ENCODE measurements around the gene SHC2.
A peak's percentile ranks its signal among the peaks of the same experiment; 100 is the strongest.
"Not testable (repeated sequence)": the region's sequence is repeated elsewhere in the genome, so short reads cannot be mapped to it uniquely, and the experiment has no call there.

Gene SHC2

GRCh38 chr19:491146-491741 lies 30.4 kb upstream of the SHC2 start:
- DNase-seq, result no peak

GRCh38 chr19:489418-490196 lies 28.8 kb upstream of the SHC2 start:
- no peak for DNase-seq

GRCh38 chr19:488505-489417 lies 27.9 kb upstream of the SHC2 start:
- DNase-seq, result peak; percentile 96

DNA sequence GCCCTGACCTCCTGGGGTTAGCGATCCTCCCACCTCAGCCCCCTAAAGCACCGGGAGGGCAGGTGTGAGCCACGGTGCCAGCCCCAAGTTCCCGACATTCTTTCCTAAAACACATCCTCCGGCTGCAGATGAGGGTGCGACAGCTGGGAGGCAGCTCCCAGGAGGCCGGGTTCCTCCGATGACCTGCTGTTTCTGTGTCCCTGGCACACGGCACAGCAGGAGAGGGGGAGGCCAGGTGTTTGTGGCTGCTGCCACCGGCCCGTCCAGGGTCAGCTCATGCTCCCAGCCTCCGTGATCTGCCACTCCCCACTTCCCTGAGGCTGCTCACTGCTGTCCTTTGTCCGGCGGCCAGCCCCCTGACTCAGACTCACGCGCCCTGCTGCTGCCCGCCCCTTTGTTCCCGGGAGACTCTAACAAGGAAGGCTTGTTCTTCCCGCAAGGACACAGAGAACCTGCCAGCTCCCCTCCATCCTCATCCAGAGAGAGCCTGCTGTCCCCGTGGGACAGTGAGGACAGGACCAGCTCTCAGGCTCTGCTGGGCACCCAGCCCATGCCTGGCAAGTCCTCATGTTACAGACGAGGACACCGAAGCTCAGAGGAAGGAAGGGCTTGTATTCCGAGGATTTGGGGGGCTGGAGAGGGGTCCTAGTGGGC lies 24.9 kb upstream of the SHC2 start:
- DNase-seq, result no peak

DNA sequence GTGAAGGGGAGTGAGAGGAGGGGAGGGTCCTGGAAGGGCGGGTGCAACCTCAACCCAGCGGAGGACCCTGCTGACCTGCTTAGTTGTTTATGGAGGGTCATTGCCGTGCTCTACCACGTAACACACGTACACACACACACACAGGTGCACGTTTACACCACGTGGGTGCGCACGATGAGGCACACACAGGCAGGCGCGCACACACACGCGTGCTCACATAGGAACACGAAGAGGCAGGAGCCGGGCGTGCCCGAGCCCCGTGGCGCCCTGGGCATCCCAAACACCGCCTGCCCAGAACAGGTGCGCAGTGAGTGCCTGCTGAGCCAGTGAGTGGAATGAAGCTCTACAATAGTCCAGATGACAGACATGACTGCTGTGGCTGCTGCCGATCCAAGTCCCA lies 24.2 kb upstream of the SHC2 start:
- DNase-seq, result no peak

DNA sequence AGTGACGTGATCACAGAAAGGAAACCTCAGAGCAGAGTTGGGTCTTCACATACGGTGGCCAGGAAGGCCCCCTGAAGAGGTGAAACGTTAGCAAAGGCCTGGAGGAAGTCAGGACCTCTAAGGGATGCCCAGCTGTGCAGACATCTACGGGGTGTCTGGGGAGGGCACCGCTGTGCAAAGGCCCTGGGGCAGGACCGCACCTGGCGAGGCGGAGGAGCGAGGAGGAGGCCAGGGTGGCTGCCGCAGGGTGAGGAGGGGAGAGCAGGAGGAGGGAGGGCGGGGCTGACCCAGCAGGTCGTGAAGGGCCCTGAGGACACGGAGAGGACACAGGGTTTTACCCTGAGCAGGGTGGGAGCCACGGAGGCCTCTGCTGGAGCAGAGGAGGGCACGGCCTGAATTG lies 23.7 kb upstream of the SHC2 start:
- DNase-seq, result no peak

DNA sequence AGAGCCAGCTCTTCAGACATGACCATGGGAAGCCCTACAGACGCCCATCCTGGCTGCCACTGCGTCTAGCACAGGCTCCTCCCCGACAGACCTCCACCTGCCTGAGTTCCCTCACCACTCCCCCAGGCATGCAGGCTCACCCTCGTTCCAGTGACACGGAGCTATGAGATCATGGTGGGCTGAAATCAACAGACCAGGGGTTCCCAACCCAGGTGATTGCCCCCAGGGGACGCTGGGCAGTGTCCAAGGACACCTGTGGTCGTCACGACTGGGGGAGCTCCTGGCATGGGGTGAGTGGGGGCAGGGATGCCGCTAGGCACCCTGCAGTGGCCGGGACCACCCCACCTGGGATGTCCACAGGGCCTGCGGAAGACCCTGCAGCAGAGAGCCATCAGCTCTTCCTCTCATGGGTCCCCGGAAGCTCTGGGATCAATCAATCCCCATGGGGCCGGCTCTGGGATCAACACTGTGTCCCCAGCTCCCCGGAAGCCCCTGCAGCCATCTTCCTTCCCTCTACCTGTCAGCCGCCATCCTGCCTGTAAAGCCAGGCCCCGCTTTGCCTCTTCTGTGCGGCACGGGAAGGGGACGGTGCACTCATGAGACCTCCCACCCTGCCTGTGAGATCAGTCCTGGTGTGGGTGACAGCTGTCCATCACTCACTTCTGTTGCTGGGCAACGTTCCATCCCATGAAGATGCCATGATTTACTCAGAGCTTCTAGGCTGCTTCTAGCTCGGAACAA lies 22.7 kb upstream of the SHC2 start:
- DNase-seq, result no peak

DNA sequence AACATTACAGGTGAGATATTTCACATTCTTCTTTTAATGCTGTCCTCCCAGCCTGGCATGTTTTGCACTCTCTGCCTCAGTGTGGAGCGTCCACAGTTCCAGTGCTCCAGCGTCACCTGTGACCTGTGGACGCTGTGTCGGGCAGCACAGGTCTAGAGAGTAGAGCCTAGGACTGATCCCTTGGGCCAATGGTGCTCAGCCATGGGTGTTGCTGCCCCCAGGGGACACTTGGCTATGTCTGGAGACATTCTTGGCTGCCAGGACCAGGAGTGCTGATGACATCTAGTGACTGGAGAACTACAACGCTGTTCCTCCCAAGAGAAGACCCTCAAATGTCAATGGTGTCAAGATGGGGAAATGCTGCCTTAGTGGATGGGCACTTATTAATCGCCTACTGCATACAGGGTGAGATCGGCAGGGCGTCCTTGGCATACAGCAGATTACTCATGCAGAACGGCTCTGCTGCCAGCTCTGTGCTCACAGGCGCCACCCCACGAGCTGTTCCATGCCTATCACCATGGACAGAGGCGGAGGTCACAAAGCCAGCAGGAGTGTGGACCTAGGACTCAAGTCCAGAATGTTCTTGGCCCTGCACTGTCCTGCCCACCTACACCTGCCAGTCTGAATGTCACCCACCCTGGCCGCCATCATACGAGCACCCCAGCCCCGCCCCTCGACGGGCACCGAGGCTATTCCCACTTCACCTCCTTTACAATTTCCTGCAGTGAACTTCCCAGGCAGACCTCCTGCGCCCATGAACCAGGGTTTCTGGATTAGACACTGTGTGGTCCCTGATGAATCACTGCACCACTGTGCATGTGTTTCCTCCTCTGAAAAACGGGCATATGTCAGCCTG lies 21.6 kb upstream of the SHC2 start:
- DNase-seq, result no peak

DNA sequence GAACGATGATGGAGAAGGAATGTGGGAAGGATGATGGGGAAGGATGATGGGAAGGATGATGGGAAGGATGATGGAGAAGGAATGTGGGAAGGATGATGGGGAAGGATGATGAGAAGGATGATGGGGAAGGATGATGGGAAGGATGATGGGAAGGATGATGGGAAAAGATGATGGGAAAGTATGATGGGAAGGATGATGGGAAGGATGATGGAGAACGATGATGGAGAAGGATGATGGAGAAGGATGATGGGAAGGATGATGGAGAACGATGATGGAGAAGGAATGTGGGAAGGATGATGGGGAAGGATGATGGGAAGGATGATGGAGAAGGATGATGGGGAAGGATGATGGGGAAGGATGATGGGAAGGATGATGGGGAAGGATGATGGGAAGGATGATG lies 20.3 kb upstream of the SHC2 start:
- DNase-seq, result not testable (repeated sequence)

- no peak for DNase-seq
Observed at GRCh38 chr19:480016-480855, 19.4 kb upstream of the SHC2 start.

DNA sequence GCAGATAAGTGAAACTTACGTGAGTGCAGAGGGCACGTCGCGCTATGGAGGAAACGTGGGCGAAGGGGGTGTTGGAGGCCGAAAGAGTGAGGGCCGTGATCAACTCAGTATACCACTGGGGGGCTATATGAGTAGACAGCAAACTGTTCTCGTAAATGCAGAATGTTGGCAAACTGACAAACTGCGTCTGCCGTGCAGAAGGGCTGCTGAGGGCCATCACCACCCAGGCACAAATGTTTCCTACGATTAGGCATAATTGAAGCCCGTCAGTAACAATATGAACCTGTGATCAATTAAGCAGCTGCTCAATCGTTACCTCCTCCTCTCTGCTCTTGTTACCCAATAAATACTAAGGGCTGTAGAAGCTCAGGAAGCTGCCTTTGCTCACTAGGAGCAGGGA lies 18.1 kb upstream of the SHC2 start:
- DNase-seq, result no peak

DNA sequence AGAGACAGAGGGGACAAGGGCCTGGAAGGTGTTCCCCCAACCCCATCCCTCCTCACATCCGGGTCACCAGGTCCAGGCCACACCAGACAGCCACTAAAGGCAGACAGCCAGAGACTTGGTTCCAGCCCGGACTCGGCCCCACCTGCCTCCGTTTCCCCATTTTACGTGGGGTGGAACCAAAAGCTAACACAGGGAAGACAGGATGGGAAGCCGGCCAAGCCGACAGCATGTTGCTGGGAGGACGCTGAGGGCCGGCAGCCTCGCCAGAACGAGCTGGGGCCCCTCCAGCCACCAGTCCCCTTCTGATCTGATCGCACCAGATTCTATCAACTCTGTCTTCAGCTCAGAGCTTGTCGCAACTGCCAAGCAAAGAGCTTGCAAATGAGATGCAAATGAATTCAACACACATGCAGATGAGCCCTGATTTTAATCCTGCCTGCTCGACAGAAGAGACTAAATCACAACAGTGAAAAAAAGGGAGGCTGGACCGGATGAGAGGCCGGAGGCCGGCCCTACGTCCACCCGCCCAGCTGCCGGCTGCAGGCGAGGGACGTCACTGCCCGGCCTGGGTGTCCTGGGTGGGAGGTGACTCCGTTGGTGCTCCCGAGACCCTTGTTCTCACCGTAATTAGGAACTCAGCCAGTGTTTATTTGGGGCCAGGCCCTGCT lies 17.5 kb upstream of the SHC2 start:
- DNase-seq, result no peak

GRCh38 chr19:475360-475759 lies 14.5 kb upstream of the SHC2 start:
- no peak for DNase-seq

DNA sequence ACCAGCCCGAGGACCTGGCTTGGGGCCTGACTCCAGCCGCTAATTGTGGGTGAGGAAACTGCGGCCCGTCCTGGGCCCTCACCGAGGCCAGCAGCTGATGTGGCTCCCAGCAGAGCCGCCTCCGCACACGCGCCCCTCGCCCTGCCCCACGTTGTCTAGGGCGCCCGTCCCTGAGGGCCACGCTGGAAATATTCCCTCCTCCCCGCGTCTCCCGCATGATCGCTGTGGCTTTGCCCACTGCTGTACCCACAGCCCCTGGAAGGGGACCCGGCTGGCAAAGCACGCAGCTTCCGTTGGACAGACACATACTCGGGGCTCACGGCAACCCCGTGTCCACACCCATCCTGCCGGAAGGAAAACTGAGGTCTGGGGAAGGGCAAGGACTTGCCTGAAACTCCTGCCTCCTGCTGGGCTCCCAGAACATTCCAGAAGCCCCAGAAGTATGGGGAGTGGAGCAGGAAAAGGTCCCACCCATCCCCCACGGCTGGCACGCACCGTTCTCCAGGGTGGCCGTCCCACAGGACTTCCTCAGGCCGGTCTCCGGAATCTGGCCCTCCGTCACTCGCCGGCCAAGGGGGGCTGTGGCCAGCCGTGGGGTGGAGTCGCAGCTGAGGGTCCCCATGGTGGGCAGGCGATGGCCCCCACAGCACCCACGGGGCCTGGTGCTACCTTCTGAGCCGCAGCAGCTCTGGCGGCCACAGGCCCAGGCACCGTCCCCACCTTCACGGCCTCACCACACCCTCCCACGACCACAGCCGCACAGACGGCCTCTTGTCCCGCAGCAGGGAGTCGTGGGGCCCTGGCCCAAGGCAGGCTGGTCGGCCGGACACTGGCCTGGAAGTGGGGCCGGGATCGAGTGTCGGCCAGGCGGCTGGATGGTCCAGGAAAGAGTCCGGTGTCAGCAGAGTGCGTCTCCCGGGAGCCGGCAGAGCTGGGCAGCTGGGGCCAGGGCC lies 13.6 kb upstream of the SHC2 start:
- no peak for DNase-seq

GRCh38 chr19:472005-472858 lies 11.4 kb upstream of the SHC2 start:
- DNase-seq, result no peak

- DNase-seq, result no peak
Observed at GRCh38 chr19:470701-471100, 9.9 kb upstream of the SHC2 start.

GRCh38 chr19:469833-470232 lies 9.0 kb upstream of the SHC2 start:
- no peak for DNase-seq
